ENCODE data around the gene CBX3. TPM values are rescaled to one million over a fixed set of nuclear protein-coding genes. Genes with fewer than 3 reads are reported as not detected.
"Not testable (repeated sequence)": the region's sequence is repeated elsewhere in the genome, so short reads cannot be mapped to it uniquely, and the experiment has no call there.

The CBX3 gene
- total RNA-seq, 1 donor from 2014 or later = 360 TPM

DNA sequence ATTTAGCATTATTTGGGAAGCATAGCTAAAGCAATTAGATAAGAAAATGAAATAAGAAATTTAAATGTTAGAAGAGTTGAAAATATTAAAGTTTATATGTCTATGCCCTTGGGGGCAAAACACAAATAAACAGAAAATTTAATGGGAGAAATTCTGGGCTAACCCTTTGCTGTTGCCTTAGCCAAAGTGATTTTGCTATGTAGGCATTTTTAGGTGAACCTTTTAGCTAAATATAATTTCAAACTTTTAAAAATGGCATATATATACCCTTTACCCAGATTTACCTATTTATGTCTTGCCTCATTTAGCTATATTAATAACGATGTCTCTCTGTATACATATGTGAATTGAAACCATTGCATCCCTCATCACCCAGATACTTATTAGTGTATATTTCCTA is 29.5 kb upstream of the CBX3 start:
- H3F3A ChIP-seq (ENCODE audit: low read depth) = no peaks in the 10 kb centered on the region
- Mint-ChIP-seq H3K9me3 (peaks cover 5% of the 10 kb centered on the region), H3K36me3 (peaks cover 6% of the 10 kb centered on the region), H3K4me3 (no peak overlapping the region), H3K4me1 (peaks cover under 1% of the 10 kb centered on the region), H3K27me3 (ENCODE audit: insufficient read depth, low read depth) (peaks cover 2% of the 10 kb centered on the region), H3K27ac (no peak overlapping the region)
- no peak overlapping the region for H3K4me3 ChIP-seq
- DNase-seq (ENCODE audit: low spot score) = no peak
- H3K79me2 ChIP-seq (ENCODE audit: low read depth) = no peaks in the 10 kb centered on the region
- TF ChIP-seq EZH2 (IDR thresholded peaks at IDR 0.05) = no peak
- TF ChIP-seq, protein P1, sequence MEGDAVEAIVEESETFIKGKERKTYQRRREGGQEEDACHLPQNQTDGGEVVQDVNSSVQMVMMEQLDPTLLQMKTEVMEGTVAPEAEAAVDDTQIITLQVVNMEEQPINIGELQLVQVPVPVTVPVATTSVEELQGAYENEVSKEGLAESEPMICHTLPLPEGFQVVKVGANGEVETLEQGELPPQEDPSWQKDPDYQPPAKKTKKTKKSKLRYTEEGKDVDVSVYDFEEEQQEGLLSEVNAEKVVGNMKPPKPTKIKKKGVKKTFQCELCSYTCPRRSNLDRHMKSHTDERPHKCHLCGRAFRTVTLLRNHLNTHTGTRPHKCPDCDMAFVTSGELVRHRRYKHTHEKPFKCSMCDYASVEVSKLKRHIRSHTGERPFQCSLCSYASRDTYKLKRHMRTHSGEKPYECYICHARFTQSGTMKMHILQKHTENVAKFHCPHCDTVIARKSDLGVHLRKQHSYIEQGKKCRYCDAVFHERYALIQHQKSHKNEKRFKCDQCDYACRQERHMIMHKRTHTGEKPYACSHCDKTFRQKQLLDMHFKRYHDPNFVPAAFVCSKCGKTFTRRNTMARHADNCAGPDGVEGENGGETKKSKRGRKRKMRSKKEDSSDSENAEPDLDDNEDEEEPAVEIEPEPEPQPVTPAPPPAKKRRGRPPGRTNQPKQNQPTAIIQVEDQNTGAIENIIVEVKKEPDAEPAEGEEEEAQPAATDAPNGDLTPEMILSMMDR (IDR thresholded peaks at IDR 0.05) = no peak
- no peak for TF ChIP-seq EZH2phosphoT487 (IDR thresholded peaks at IDR 0.05)
- no peak overlapping the region for H2AFZ ChIP-seq (replicated peaks)
- H3K4me1 ChIP-seq = no peaks in the 10 kb centered on the region
- no peak overlapping the region for H3K27ac ChIP-seq
- no peak overlapping the region for H3K9ac ChIP-seq
- no peaks in the 10 kb centered on the region for H3K9me3 ChIP-seq (ENCODE audit: low read depth)
- no peaks in the 10 kb centered on the region for H3K27me3 ChIP-seq
- no peaks in the 10 kb centered on the region for H4K20me1 ChIP-seq (ENCODE audit: low read depth)
- H3K4me2 ChIP-seq = no peak overlapping the region
- H3K36me3 ChIP-seq = no peaks in the 10 kb centered on the region

- H3K27ac Mint-ChIP-seq; H2AFZ ChIP-seq (replicated peaks); H3K4me2 ChIP-seq; DNase-seq (ENCODE audit: low spot score); H3K27me3 Mint-ChIP-seq (ENCODE audit: insufficient read depth, low read depth); H4K20me1 ChIP-seq (ENCODE audit: low read depth); H3K9me3 ChIP-seq (ENCODE audit: low read depth); H3K79me2 ChIP-seq (ENCODE audit: low read depth); H3K9me3 Mint-ChIP-seq; H3K27me3 ChIP-seq; H3K4me3 Mint-ChIP-seq; H3K4me1 Mint-ChIP-seq; H3K4me3 ChIP-seq; H3K36me3 ChIP-seq; H3K4me1 ChIP-seq; H3K36me3 Mint-ChIP-seq; H3K9ac ChIP-seq; H3F3A ChIP-seq (ENCODE audit: low read depth); H3K27ac ChIP-seq: not testable (repeated sequence)
Measured at GRCh38 chr7:26175903-26176302, 25.6 kb upstream of the CBX3 start.

GRCh38 chr7:26176696-26177095 is 24.8 kb upstream of the CBX3 start:
- H3K9ac ChIP-seq; H3K4me1 Mint-ChIP-seq; H3K9me3 Mint-ChIP-seq; H3K27ac Mint-ChIP-seq; H3K4me3 Mint-ChIP-seq; H3K27ac ChIP-seq; H2AFZ ChIP-seq (replicated peaks); DNase-seq (ENCODE audit: low spot score); H3F3A ChIP-seq (ENCODE audit: low read depth); H4K20me1 ChIP-seq (ENCODE audit: low read depth); H3K36me3 Mint-ChIP-seq; H3K9me3 ChIP-seq (ENCODE audit: low read depth); H3K27me3 Mint-ChIP-seq (ENCODE audit: insufficient read depth, low read depth); H3K79me2 ChIP-seq (ENCODE audit: low read depth); H3K36me3 ChIP-seq; H3K4me2 ChIP-seq; H3K27me3 ChIP-seq; H3K4me3 ChIP-seq; H3K4me1 ChIP-seq: not testable (repeated sequence)

- H3K4me3 Mint-ChIP-seq; H3F3A ChIP-seq (ENCODE audit: low read depth); H3K4me3 ChIP-seq; H3K36me3 Mint-ChIP-seq; H3K79me2 ChIP-seq (ENCODE audit: low read depth); H3K27ac ChIP-seq; H3K9ac ChIP-seq; H3K4me2 ChIP-seq; H3K27ac Mint-ChIP-seq; DNase-seq (ENCODE audit: low spot score); H3K27me3 ChIP-seq; H3K36me3 ChIP-seq; H3K4me1 ChIP-seq; H4K20me1 ChIP-seq (ENCODE audit: low read depth); H3K27me3 Mint-ChIP-seq (ENCODE audit: insufficient read depth, low read depth); H3K9me3 Mint-ChIP-seq; H2AFZ ChIP-seq (replicated peaks); H3K4me1 Mint-ChIP-seq; H3K9me3 ChIP-seq (ENCODE audit: low read depth): not testable (repeated sequence)
Measured at GRCh38 chr7:26177269-26177668, 24.3 kb upstream of the CBX3 start.

DNA sequence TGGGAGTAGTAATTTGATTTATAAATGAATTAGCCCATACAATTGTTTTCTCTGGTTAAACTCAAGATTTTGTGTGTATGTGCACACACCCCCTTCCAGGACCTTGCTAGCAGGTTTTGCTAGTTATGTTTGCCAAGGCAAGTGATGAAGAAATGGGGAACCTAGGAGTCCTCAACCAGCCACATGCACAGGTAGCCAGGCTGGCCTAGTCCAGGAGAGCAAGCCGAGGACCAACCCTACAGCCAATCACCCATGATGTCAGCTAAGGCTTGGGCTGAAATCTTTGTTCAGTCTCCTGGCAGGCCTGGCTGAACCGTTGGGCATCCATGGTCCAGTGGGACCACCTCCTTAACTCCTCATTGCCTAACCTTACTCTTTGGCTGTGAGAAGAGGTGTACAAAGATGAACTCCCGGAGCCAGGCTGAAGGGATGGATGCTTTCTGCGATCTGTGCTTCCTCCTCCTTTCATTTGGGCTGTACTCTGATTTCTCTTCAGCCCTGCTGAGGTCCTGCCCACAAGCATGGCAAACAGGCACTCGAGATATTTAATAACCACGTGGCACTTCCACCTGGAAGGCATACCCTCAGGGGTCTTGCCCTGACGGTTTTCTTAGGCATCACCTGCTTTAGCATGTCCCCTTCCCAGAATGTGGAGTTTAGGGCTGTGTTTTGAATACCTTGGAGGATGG is 23.1 kb upstream of the CBX3 start:
- Histone ChIP-seq H4K20me1 (ENCODE audit: low read depth) (no peaks in the 10 kb centered on the region), H3K27me3 (no peaks in the 10 kb centered on the region), H3F3A (ENCODE audit: low read depth) (peaks cover 21% of the 10 kb centered on the region), H2AFZ (replicated peaks) (no peak overlapping the region), H3K27ac (no peak overlapping the region), H3K4me1 (no peaks in the 10 kb centered on the region), H3K36me3 (no peaks in the 10 kb centered on the region), H3K9ac (no peak overlapping the region), H3K4me3 (no peak overlapping the region), H3K9me3 (ENCODE audit: low read depth) (no peaks in the 10 kb centered on the region), H3K4me2 (no peak overlapping the region), H3K79me2 (ENCODE audit: low read depth) (no peaks in the 10 kb centered on the region)
- Mint-ChIP-seq H3K9me3 (peaks cover 8% of the 10 kb centered on the region), H3K36me3 (peaks cover 3% of the 10 kb centered on the region), H3K27me3 (ENCODE audit: insufficient read depth, low read depth) (peaks cover 5% of the 10 kb centered on the region), H3K4me3 (no peak overlapping the region), H3K27ac (no peak overlapping the region), H3K4me1 (peaks cover 4% of the 10 kb centered on the region)
- TF ChIP-seq, protein P1 (IDR thresholded peaks at IDR 0.05) = no peak
- no peak for TF ChIP-seq EZH2phosphoT487 (IDR thresholded peaks at IDR 0.05)
- no peak for TF ChIP-seq EZH2 (IDR thresholded peaks at IDR 0.05)
- no peak for DNase-seq (ENCODE audit: low spot score)

Data from neural progenitor cell (in vitro differentiated cells).